BJ (cell line): Measurements from ENCODE around the gene CNOT8. TPM values are rescaled to one million over a fixed set of nuclear protein-coding genes. Genes with fewer than 3 reads are reported as not detected.
"Not testable (repeated sequence)": the region's sequence is repeated elsewhere in the genome, so short reads cannot be mapped to it uniquely, and the experiment has no call there.

Experiments used
- CTCF ChIA-PET: fragments of 350-600 bp; formaldehyde crosslinking; extraction: SDS; loops from one replicate; lab custom pipeline; 2021; ENCODE audit warnings: antibody characterized with exemption, inconsistent platforms; lab: Yijun Ruan, JAX
- POLR2A ChIA-PET: fragments of 300-600 bp; sonication (Branson Sonifier 250); formaldehyde crosslinking; extraction: SDS; loops from one replicate; lab custom pipeline; 2021; ENCODE audit warnings: antibody characterized with exemption; lab: Charles Lee
- DNase-seq: peaks from one replicate; pipeline ENCODE4 v3.0.0-alpha.2; 2011; ENCODE audit warnings: low read depth
- H3K27me3 ChIP-seq: 2 replicates; pipeline ENCODE4 v1.6.0; 2011; ENCODE audit warnings: low read length; ENCODE audit not compliant: control insufficient read depth, insufficient read depth
- H3K36me3 ChIP-seq: 2 replicates; pipeline ENCODE4 v1.5.1; 2011; ENCODE audit warnings: low read length; ENCODE audit not compliant: control insufficient read depth, insufficient read depth
- H3K4me3 ChIP-seq: 2 replicates; pipeline ENCODE4 v1.5.1; 2011; ENCODE audit warnings: low read depth, mild to moderate bottlenecking, control low read depth, low read length
- polyA plus RNA-seq: library from polyadenylated mRNA; depleted of rRNA; stranded (reverse); fragments of >200 nt; gene quantifications from 2 replicates; pipeline ENCODE4 v1.2.3, GENCODE V29; 2011
- TF ChIP-seq, protein P1 (sequence below): IDR thresholded peaks from 2 replicates; pipeline ENCODE4 v1.5.1; 2011; ENCODE audit warnings: low read depth, mild to moderate bottlenecking, control low read depth, inconsistent platforms, low read length, moderate library complexity; ENCODE audit not compliant: insufficient read depth

The CNOT8 gene
- polyA plus RNA-seq, 1 experiment = 38.8 TPM

DNA sequence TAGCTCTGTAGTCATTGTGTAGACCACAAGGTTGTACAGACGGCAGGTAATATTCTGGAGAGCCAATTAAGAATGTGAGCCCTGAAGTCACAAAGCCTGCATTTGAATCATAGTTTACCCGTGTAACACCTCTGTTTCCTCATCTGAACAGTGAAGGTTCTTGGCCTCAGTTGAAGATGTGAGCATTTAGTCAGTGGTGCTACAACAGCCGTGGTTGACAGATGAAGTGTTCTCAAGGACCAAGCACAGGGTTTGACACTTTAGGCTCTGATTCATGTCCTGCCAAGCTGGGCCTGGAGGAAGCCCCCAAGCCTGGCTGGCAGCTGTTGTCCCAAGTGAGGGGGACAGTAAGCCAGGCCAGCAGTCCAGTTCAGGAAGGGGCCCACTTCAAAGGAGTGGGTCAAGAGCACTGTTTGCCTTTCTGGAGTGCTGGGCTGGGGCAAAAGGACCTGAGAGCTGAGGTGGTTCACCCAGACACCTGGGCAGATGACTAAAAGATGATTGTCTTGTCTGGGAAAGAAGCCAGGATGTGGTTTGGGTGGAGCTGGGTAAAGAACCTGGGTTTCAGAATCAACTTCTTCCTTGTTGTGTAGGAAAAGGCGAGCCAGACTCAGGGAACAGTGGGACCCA, 28.7 kb upstream of the CNOT8 start:
- TF ChIP-seq, protein P1, sequence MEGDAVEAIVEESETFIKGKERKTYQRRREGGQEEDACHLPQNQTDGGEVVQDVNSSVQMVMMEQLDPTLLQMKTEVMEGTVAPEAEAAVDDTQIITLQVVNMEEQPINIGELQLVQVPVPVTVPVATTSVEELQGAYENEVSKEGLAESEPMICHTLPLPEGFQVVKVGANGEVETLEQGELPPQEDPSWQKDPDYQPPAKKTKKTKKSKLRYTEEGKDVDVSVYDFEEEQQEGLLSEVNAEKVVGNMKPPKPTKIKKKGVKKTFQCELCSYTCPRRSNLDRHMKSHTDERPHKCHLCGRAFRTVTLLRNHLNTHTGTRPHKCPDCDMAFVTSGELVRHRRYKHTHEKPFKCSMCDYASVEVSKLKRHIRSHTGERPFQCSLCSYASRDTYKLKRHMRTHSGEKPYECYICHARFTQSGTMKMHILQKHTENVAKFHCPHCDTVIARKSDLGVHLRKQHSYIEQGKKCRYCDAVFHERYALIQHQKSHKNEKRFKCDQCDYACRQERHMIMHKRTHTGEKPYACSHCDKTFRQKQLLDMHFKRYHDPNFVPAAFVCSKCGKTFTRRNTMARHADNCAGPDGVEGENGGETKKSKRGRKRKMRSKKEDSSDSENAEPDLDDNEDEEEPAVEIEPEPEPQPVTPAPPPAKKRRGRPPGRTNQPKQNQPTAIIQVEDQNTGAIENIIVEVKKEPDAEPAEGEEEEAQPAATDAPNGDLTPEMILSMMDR = no peak
- peaks cover 2% of the 10 kb centered on the region for H3K36me3 ChIP-seq
- H3K27me3 ChIP-seq = no peaks in the 10 kb centered on the region
- POLR2A ChIA-PET = no interaction called here
- CTCF ChIA-PET = interaction anchor here (0.6 to 1.1 kb wide), 4 partner anchors 16 to 183 kb away, joined by 3 read pairs; no protein-coding TSS in a partner anchor
- no peak for DNase-seq
- H3K4me3 ChIP-seq = no peak overlapping the region

- H3K36me3 ChIP-seq = peaks cover 2% of the 10 kb centered on the region
- TF ChIP-seq, protein P1 = no peak
- ChIA-PET CTCF (interaction anchor here (0.9 to 1.1 kb wide), 2 partner anchors 16 to 180 kb away, joined by 3 read pairs; no protein-coding TSS in a partner anchor), POLR2A (interaction anchor here (0.6 kb wide), 1 partner anchor 39 kb away, joined by 23 read pairs; no protein-coding TSS in a partner anchor)
- H3K27me3 ChIP-seq = no peaks in the 10 kb centered on the region
- H3K4me3 ChIP-seq = no peak overlapping the region
- DNase-seq = no peak
Observed at GRCh38 chr5:154830219-154830595, 28.2 kb upstream of the CNOT8 start.

GRCh38 chr5:154830596-154830995, 27.8 kb upstream of the CNOT8 start:
- H3K27me3 ChIP-seq = no peaks in the 10 kb centered on the region
- CTCF ChIA-PET = no interaction called here

GRCh38 chr5:154831451-154831850, 27.0 kb upstream of the CNOT8 start:
- TF ChIP-seq, protein P1 = no peak
- no peak for DNase-seq
- Histone ChIP-seq H3K36me3 (peaks cover 2% of the 10 kb centered on the region), H3K27me3 (no peaks in the 10 kb centered on the region), H3K4me3 (no peak overlapping the region)
- POLR2A ChIA-PET = no interaction called here
- CTCF ChIA-PET = interaction anchor here (0.6 kb wide), 1 partner anchor 10 kb away, joined by 3 read pairs; no protein-coding TSS in a partner anchor

More at GRCh38 chr5:154830596-154830995, 27.8 kb upstream of the CNOT8 start:
- Histone ChIP-seq H3K4me3 (no peak overlapping the region), H3K36me3 (peaks cover 2% of the 10 kb centered on the region)
- no peak for DNase-seq
- POLR2A ChIA-PET = interaction anchor here (0.6 kb wide), 1 partner anchor 39 kb away, joined by 23 read pairs; no protein-coding TSS in a partner anchor
- TF ChIP-seq, protein P1 = no peak

DNA sequence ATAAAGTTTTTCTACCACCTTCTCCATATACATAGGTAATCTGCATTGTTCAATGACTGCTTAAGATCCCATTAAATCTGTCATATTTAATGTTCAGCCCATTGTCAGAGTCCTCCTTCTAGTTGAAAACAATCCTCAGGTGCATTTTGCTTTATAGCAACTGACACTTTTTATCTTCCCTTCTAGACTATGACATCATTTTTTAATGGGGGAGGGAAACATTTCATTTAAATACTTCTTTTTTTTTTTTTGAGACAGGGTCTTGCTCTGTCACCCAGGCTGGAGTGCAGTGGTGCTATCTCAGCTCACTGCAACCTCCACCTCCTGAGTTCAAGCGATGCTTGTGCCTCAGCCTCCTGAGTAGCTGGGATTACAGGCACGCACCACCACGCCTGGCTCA, 25.6 kb upstream of the CNOT8 start:
- DNase-seq, H3K36me3 ChIP-seq, H3K4me3 ChIP-seq, CTCF ChIA-PET, H3K27me3 ChIP-seq: not testable (repeated sequence)
- POLR2A ChIA-PET = interaction anchor here (0.7 kb wide), 1 partner anchor 8 kb away, joined by 3 read pairs; no protein-coding TSS in a partner anchor
